PFSK-1 (cell line): ENCODE measurements around the gene OPTC.

ENCODE experiments used
- FOXP2 ChIP-seq: optimal IDR thresholded peaks from 2 replicates; pipeline ENCODE3; 2011; ENCODE audit warnings: borderline replicate concordance, control low read depth, inconsistent platforms; ENCODE audit not compliant: insufficient read depth; ENCODE audit errors: extremely low read length, extremely low read depth
- POLR2AphosphoS5 ChIP-seq: IDR thresholded peaks from 2 replicates; pipeline ENCODE4 v1.6.1; 2012; ENCODE audit warnings: low read depth, mild to moderate bottlenecking, control low read depth, low read length, moderate library complexity
- SIN3A ChIP-seq: IDR thresholded peaks from 2 replicates; pipeline ENCODE4 v1.6.1; 2012; ENCODE audit warnings: mild to moderate bottlenecking, low read length, moderate library complexity, borderline replicate concordance; ENCODE audit not compliant: insufficient read depth
- TAF1 ChIP-seq: IDR thresholded peaks from 2 replicates; pipeline ENCODE4 v1.6.1; 2012; ENCODE audit warnings: low read length, control low read depth, borderline replicate concordance; ENCODE audit not compliant: insufficient read depth
- TF ChIP-seq, protein P1 (sequence below), 2 experiments: IDR thresholded peaks; 2 replicates each; pipeline versions ENCODE4 v1.6.1 to v1.8.0; 2011 to 2012; ENCODE audit warnings: low read depth in 2 of 2, low read length in 2 of 2, control low read depth in 1 of 2, inconsistent platforms in 1 of 2, mild to moderate bottlenecking in 1 of 2, moderate library complexity in 1 of 2; ENCODE audit not compliant: insufficient read depth in 1 of 2

DNA sequence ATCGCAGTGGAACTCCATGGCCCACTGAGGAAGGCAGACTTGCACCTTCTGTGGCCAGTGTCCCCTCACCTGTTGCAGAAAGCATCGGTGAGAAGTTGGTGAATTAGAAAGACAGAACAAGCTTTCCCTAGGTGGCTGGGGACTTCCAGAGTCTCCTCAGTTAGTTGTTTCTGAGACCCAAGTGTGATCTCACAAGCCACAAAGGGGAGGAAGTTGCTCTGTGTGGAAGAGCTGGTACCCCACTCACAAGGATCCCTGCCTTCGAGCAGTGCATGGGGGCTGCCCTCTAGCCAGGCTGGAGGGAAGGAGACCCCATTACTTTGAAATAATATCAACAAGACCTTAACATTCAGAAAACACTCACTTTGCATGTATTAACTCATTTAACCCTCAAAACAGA lies 16.2 kb upstream of the OPTC start:
- TF ChIP-seq SIN3A (no peak), POLR2AphosphoS5 (no peak), TAF1 (no peak), FOXP2 (no peak)
- TF ChIP-seq, protein P1, sequence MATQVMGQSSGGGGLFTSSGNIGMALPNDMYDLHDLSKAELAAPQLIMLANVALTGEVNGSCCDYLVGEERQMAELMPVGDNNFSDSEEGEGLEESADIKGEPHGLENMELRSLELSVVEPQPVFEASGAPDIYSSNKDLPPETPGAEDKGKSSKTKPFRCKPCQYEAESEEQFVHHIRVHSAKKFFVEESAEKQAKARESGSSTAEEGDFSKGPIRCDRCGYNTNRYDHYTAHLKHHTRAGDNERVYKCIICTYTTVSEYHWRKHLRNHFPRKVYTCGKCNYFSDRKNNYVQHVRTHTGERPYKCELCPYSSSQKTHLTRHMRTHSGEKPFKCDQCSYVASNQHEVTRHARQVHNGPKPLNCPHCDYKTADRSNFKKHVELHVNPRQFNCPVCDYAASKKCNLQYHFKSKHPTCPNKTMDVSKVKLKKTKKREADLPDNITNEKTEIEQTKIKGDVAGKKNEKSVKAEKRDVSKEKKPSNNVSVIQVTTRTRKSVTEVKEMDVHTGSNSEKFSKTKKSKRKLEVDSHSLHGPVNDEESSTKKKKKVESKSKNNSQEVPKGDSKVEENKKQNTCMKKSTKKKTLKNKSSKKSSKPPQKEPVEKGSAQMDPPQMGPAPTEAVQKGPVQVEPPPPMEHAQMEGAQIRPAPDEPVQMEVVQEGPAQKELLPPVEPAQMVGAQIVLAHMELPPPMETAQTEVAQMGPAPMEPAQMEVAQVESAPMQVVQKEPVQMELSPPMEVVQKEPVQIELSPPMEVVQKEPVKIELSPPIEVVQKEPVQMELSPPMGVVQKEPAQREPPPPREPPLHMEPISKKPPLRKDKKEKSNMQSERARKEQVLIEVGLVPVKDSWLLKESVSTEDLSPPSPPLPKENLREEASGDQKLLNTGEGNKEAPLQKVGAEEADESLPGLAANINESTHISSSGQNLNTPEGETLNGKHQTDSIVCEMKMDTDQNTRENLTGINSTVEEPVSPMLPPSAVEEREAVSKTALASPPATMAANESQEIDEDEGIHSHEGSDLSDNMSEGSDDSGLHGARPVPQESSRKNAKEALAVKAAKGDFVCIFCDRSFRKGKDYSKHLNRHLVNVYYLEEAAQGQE (IDR thresholded peaks at IDR 0.05; ENCODE audit: insufficient read depth in 1 of 2, low read depth in 2 of 2, low read length in 2 of 2) = no peak
